ENCODE data around the gene HS1BP3.

HS1BP3 gene

DNA sequence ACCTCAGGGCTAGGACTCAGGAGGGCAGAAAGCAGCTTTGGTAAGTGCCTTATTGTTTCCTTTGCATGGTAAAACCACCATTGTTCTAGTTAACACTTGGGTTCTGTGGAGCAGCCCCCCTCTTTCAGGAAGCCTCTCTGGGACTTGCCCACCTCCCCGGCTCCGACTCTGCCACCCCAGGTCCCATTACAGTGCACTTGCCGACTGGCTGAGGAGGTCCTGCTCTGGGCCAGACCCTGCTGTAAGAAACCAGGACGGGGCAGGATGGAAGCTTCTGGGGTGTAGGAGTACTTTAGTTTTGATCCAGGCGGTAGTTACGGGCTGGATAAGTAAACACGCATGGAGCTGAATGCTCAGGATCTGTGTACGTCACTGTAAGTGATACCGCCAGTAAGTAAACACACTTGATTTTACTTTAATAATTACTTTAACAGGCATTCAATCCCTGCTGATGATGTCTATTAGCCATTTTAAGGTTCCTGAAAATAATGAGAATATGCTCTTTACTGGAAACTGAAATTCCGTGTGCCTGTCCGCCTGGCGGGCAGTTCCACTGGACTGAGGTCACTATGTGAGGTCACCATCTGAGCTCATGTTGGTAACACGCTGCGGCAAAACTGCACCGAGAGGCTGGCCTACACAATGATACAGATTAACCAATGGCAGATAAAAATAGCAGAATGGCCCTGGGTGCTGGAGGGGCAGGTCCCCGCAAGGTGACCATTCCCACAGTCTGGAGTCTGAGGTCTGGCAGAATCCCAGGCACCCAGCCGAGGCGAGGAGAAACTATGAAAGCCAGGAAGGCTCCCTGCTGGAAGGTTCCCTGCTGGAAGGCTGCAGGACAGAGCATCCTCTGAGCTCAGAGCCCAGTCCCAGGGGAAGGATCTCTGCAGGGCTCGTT lies 25.2 kb downstream of the HS1BP3 start:
- Histone ChIP-seq H3K4me3 (no peak overlapping the region), H3K4me2 (peak overlapping the region; percentile 84), H3K27me3 (no peaks in the 10 kb centered on the region), H3K4me1 (peaks cover 58% of the 10 kb centered on the region), H3K36me3 (peaks cover 41% of the 10 kb centered on the region), H3K9me3 (no peaks in the 10 kb centered on the region), H3K27ac (no peak overlapping the region), H3K9ac (no peak overlapping the region), H4K20me1 (peaks cover 64% of the 10 kb centered on the region)
- no peak for TF ChIP-seq Cebpa-rat (IDR thresholded peaks at IDR 0.05)

DNA sequence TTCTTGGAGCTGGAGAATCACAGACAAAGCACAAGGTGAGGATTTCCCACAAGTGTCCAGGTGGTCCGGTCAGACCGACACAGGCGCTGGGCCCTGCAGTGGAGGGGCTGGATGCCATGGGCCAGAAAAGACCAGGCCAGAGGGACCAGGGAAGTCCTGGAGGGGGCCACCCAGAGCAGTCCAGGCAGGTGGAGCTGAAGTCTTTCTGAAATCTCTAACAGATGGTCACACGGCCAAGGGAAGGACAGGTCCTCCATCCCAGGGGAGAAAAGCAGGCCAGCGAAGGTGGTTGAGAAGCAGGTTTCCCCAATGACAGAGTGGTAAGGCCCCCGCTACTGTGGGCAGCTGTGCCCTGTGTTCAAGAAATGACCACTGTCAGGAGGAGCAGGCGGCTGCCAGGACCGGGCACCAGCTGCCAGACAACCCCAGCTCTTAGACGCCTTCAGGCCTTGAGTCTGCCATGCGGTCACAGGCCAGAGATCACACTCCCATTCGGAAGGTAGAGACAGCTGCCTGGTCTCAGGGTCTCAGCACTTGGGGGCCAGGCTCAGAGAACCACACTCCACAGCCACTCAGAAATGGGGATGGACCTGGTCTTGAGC lies 25.9 kb downstream of the HS1BP3 start:
- Histone ChIP-seq H3K9me3 (no peaks in the 10 kb centered on the region), H4K20me1 (peaks cover 59% of the 10 kb centered on the region), H3K4me3 (no peak overlapping the region), H3K27me3 (no peaks in the 10 kb centered on the region), H3K4me1 (peaks cover 61% of the 10 kb centered on the region), H3K36me3 (peaks cover 44% of the 10 kb centered on the region), H3K27ac (no peak overlapping the region), H3K9ac (no peak overlapping the region), H3K4me2 (peak overlapping the region; percentile 47)
- TF ChIP-seq Cebpa-rat (IDR thresholded peaks at IDR 0.05), result no peak

DNA sequence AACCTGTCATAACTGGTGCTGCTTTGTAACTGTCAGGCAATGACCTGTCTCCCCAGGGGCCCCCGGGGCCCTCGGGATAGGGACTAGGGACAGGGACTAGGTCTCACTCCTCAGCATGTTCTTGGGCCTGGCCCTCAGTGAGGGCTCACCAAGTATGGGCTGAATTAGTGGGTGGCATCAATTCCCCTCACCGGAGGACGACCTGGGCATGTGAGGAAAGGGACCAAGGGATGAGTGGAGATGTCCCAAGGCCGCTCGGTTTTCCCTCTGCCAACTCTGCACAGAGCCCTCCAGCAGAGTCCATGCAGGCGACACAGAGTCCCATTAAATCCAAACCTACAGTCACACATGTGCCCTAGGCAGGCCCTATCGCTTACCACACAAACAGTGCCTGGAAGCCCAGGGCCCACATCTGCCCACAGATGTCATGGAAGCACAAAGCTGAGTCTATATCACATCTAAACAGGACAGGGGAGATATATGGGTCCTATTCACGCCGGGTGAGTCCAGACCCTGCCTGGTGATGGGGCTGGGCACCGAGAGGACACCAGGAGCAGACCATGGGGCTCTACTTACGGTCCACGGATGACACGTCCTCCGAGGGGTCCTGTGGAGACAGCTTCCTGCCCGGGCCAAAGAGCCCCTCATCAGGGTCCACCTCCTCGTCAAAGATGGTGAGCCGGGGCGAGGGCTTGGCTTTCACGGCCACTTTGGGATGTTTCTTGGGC lies 26.6 kb downstream of the HS1BP3 start:
- H3K4me2 ChIP-seq, result peak overlapping the region; percentile 47; the same call in 1 of the 2 replicates
- H3K27ac ChIP-seq, result no peak overlapping the region
- peaks cover 60% of the 10 kb centered on the region for H4K20me1 ChIP-seq
- peaks cover 43% of the 10 kb centered on the region for H3K36me3 ChIP-seq
- H3K9ac ChIP-seq, result no peak overlapping the region
- no peak overlapping the region for H3K4me3 ChIP-seq
- no peaks in the 10 kb centered on the region for H3K9me3 ChIP-seq
- no peaks in the 10 kb centered on the region for H3K27me3 ChIP-seq
- H3K4me1 ChIP-seq, result peaks cover 67% of the 10 kb centered on the region
- no peak for TF ChIP-seq Cebpa-rat (IDR thresholded peaks at IDR 0.05)

DNA sequence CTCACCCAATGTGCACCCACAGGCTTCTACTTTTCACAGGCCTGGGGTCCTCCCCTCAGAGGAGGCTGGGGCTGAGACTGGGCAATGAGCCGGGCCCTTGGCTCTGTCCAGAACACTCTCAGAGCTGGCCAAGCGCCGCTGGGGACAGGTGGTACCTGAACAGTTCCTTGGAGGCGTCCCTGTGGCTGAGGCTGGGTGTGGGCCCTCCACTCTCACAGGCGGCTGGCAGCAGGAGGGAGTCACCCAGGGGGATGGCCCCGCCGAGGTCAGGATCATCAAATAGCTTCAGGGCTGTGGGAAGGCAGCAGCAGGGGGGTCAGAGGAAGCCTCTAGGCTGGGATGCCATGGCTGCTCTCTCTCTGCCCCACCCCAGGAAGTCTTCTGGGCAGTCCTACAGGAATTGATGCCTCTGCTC lies 27.1 kb downstream of the HS1BP3 start:
- Histone ChIP-seq H3K9me3 (no peaks in the 10 kb centered on the region), H3K9ac (no peak overlapping the region), H3K27me3 (no peaks in the 10 kb centered on the region), H4K20me1 (peaks cover 66% of the 10 kb centered on the region), H3K4me1 (peaks cover 73% of the 10 kb centered on the region), H3K4me2 (no peak overlapping the region), H3K27ac (no peak overlapping the region), H3K36me3 (peaks cover 42% of the 10 kb centered on the region), H3K4me3 (no peak overlapping the region)
- no peak for TF ChIP-seq Cebpa-rat (IDR thresholded peaks at IDR 0.05)

DNA sequence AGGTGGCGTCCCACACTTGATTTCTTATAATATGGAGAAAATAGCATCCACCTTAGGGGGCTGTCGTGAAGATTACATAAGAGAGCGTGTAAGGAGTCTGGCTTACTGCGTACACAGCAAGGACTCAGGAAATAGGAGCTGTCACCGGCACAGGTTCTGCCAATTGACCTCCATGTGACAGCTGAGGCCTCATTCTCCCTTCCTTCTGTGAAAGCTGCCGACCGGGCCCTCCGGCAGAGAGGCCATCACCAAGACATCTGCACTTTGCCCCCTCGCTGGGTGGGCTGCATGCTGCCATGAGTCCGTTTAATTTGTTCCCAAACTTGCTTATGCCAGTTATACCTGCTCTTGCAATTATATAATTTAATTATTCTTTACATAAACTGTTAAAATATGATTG lies 27.7 kb downstream of the HS1BP3 start:
- Histone ChIP-seq H4K20me1 (peaks cover 69% of the 10 kb centered on the region), H3K4me3 (no peak overlapping the region), H3K4me1 (peaks cover 78% of the 10 kb centered on the region), H3K36me3 (peaks cover 42% of the 10 kb centered on the region), H3K9me3 (no peaks in the 10 kb centered on the region), H3K4me2 (peak overlapping the region; percentile 72), H3K9ac (no peak overlapping the region), H3K27ac (no peak overlapping the region), H3K27me3 (no peaks in the 10 kb centered on the region)
- no peak for TF ChIP-seq Cebpa-rat (IDR thresholded peaks at IDR 0.05)

DNA sequence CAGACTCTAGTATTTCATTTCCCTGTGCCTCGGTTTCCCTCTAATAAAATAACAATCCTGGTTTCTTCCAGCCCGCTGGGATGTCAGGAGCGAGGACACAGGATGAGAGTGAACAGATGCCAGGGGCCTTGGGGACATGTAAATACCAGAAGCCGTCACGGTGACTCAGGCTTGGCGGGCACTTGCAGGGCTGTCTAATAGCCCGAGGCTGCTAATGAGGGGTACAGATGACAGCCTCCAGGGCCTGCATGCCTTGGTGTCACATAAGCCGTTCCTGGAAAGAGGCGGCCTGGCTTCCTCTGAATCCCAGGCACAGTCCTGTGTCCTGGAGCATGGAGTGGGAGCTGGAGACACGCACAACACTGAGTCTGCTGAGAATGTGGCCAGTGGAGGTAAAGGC lies 28.2 kb downstream of the HS1BP3 start:
- Histone ChIP-seq H3K36me3 (peaks cover 42% of the 10 kb centered on the region), H3K27me3 (no peaks in the 10 kb centered on the region), H3K27ac (no peak overlapping the region), H3K4me2 (peak overlapping the region; percentile 72), H3K9me3 (no peaks in the 10 kb centered on the region), H3K9ac (no peak overlapping the region), H3K4me1 (peaks cover 78% of the 10 kb centered on the region), H4K20me1 (peaks cover 75% of the 10 kb centered on the region), H3K4me3 (no peak overlapping the region)
- no peak for TF ChIP-seq Cebpa-rat (IDR thresholded peaks at IDR 0.05)

DNA sequence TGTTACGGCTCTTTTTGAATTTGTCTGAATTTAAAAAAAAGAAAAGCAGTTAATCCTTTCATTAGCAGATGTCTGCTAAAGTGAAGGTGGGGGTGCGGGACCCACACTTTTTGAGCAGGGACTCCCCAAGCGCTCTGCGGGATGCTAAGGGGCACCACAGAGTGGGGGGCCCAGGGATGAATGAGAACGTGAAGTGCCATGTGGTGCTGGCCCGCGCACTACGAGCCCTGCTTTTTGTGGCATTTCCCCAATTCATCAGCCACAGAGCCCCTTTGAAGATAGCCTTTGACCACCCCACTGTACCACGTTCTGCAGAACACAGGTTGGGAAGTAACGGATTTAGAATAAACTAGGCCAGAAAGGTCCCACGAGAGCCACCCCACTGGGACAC lies 28.6 kb downstream of the HS1BP3 start:
- Histone ChIP-seq H3K27ac (no peak overlapping the region), H3K4me1 (peaks cover 78% of the 10 kb centered on the region), H3K9ac (no peak overlapping the region), H3K4me3 (no peak overlapping the region), H3K9me3 (no peaks in the 10 kb centered on the region), H3K27me3 (no peaks in the 10 kb centered on the region), H4K20me1 (peaks cover 79% of the 10 kb centered on the region), H3K36me3 (peaks cover 42% of the 10 kb centered on the region), H3K4me2 (peak overlapping the region; percentile 72)
- TF ChIP-seq Cebpa-rat (IDR thresholded peaks at IDR 0.05), result no peak

DNA sequence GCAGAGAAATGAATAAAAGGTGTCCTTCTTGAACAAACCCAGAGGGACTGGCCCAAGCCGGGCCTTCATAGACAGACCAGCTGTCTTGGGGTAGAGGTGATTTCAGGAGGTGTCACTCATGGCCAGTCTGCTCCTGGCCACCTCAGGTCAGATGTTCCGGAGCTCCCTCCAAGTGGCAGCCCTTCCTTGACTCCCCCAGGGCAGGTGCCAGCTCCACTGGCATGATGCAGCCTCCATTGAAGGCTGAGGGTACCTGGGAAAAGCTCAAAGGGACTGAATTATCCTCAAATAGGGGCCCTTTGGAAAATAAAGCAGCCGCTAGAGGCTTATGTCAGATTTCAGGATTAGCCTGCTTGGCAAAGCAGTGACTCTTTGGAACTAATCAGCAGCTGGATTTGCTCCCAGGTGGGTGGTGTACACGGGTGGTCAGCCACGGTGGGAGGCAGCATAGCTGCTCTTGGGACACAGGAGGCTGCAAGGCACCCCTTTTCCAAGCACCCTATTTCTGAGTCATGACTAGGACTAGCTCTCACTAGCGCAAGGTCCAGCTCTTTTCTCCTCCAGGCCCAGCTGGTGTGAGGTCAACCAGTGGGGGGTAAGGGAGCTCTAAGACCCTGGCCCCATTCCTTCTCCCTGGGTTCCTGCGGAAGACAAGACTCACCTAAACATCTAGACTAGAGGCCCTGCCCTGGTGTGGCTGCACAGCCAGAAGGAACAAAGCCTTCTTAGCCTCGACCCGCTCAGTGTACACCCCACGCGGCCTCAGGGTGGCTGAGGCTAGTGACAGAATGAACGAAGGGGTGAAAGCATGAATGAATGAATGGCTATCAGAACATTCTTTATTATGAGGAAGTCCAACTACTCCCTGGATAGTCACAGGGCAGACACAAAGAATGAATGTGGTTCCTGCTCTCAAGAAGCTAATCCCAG lies 29.3 kb downstream of the HS1BP3 start:
- H3K4me1 ChIP-seq, result peaks cover 78% of the 10 kb centered on the region
- no peak overlapping the region for H3K9ac ChIP-seq
- peaks cover 78% of the 10 kb centered on the region for H4K20me1 ChIP-seq
- no peak for TF ChIP-seq Cebpa-rat (IDR thresholded peaks at IDR 0.05)
- H3K4me3 ChIP-seq, result no peak overlapping the region
- H3K4me2 ChIP-seq, result peak overlapping the region; percentile 72
- peaks cover 42% of the 10 kb centered on the region for H3K36me3 ChIP-seq
- H3K27me3 ChIP-seq, result no peaks in the 10 kb centered on the region
- H3K27ac ChIP-seq, result no peak overlapping the region
- no peaks in the 10 kb centered on the region for H3K9me3 ChIP-seq

Measured in BLaER1 (cell line).